Chondrocyte (in vitro differentiated cells): Measurements from ENCODE around the gene NUP210L. TPM values are rescaled to one million over a fixed set of nuclear protein-coding genes. Genes with fewer than 3 reads are reported as not detected.
A peak's percentile ranks its signal among the peaks of the same experiment; 100 is the strongest.
"Not testable (repeated sequence)": the region's sequence is repeated elsewhere in the genome, so short reads cannot be mapped to it uniquely, and the experiment has no call there.

ENCODE experiments used
- DNase-seq: peaks from one replicate; pipeline ENCODE4 v3.0.0; 2021; ENCODE audit warnings: mixed read lengths, low spot score
- H3K27ac Mint-ChIP-seq: one replicate; pipeline ENCODE4 v1.8.0; 2021; ENCODE audit warnings: mild to moderate bottlenecking, moderate library complexity, mixed read lengths; ENCODE audit not compliant: unreplicated experiment
- H3K27me3 Mint-ChIP-seq: 2 replicates; pipeline ENCODE4 v1.8.0; 2021; ENCODE audit warnings: low read depth, mixed read lengths
- H3K36me3 Mint-ChIP-seq: 2 replicates; pipeline ENCODE4 v1.8.0; 2021; ENCODE audit warnings: low read depth, mixed read lengths
- H3K4me1 Mint-ChIP-seq: 2 replicates; pipeline ENCODE4 v1.8.0; 2021; ENCODE audit warnings: low read depth, mild to moderate bottlenecking, mixed read lengths
- H3K4me3 Mint-ChIP-seq: one replicate; pipeline ENCODE4 v1.8.0; 2021; ENCODE audit warnings: mild to moderate bottlenecking, moderate library complexity, mixed read lengths; ENCODE audit not compliant: unreplicated experiment
- H3K9me3 Mint-ChIP-seq: 2 replicates; pipeline ENCODE4 v1.8.0; 2021; ENCODE audit warnings: low read depth, mixed read lengths
- CTCF ChIP-seq: fragments of 200-600 bp; sonication (generic); IDR thresholded peaks from 2 replicates; pipeline ENCODE4 v1.5.0; 2021; ENCODE audit warnings: antibody characterized with exemption, mild to moderate bottlenecking, moderate library complexity
- total RNA-seq: library from RNA; stranded (reverse); gene quantifications from 3 replicates; pipeline ENCODE4 v1.2.1, GENCODE V29; 2021

NUP210L gene
- total RNA-seq, 1 donor from 2014 or later = not detected

- Mint-ChIP-seq H3K9me3 (peaks cover 3% of the 10 kb centered on the region), H3K36me3 (no peaks in the 10 kb centered on the region), H3K27ac (no peak overlapping the region)
These were observed 37.2 kb downstream of the NUP210L start for GRCh38 chr1:154117642-154118041.

GRCh38 chr1:154115180-154115579, 39.7 kb downstream of the NUP210L start:
- TF ChIP-seq CTCF = no peak
- DNase-seq = no peak
- H3K27me3 Mint-ChIP-seq = no peaks in the 10 kb centered on the region
- H3K4me3 Mint-ChIP-seq = no peak overlapping the region
- no peaks in the 10 kb centered on the region for H3K36me3 Mint-ChIP-seq
- H3K9me3 Mint-ChIP-seq = no peaks in the 10 kb centered on the region
- no peak overlapping the region for H3K27ac Mint-ChIP-seq
- no peaks in the 10 kb centered on the region for H3K4me1 Mint-ChIP-seq

More at GRCh38 chr1:154117642-154118041, 37.2 kb downstream of the NUP210L start:
- Mint-ChIP-seq H3K27me3 (no peaks in the 10 kb centered on the region), H3K4me3 (no peak overlapping the region), H3K4me1 (no peaks in the 10 kb centered on the region)
- DNase-seq = no peak
- peak; percentile 35 for TF ChIP-seq CTCF

GRCh38 chr1:154104433-154105082, 50.3 kb downstream of the NUP210L start:
- Mint-ChIP-seq H3K4me1 (no peaks in the 10 kb centered on the region), H3K27ac (no peak overlapping the region), H3K36me3 (no peaks in the 10 kb centered on the region), H3K27me3 (peaks cover 1% of the 10 kb centered on the region), H3K9me3 (no peaks in the 10 kb centered on the region), H3K4me3 (no peak overlapping the region)
- TF ChIP-seq CTCF = no peak
- no peak for DNase-seq

GRCh38 chr1:154100141-154100540, 54.7 kb downstream of the NUP210L start:
- H3K36me3 Mint-ChIP-seq, H3K4me3 Mint-ChIP-seq, H3K4me1 Mint-ChIP-seq: not testable (repeated sequence)

GRCh38 chr1:154097873-154098272, 57.0 kb downstream of the NUP210L start:
- Mint-ChIP-seq H3K27ac (no peak overlapping the region), H3K4me3 (no peak overlapping the region), H3K36me3 (no peaks in the 10 kb centered on the region), H3K9me3 (no peaks in the 10 kb centered on the region), H3K27me3 (peaks cover 6% of the 10 kb centered on the region), H3K4me1 (no peaks in the 10 kb centered on the region)
- no peak for TF ChIP-seq CTCF
- no peak for DNase-seq

More at GRCh38 chr1:154100141-154100540, 54.7 kb downstream of the NUP210L start:
- not testable (repeated sequence) for H3K27ac Mint-ChIP-seq, H3K27me3 Mint-ChIP-seq, H3K9me3 Mint-ChIP-seq, DNase-seq

GRCh38 chr1:154095456-154096060, 59.3 kb downstream of the NUP210L start:
- no peaks in the 10 kb centered on the region for H3K36me3 Mint-ChIP-seq
- H3K27ac Mint-ChIP-seq = no peak overlapping the region
- DNase-seq = no peak
- H3K27me3 Mint-ChIP-seq = peaks cover 6% of the 10 kb centered on the region
- no peaks in the 10 kb centered on the region for H3K9me3 Mint-ChIP-seq
- H3K4me3 Mint-ChIP-seq = no peak overlapping the region
- H3K4me1 Mint-ChIP-seq = no peaks in the 10 kb centered on the region
- no peak for TF ChIP-seq CTCF
